ENCODE data around the gene MACROH2A2. TPM values are rescaled to one million over a fixed set of nuclear protein-coding genes. Genes with fewer than 3 reads are reported as not detected.

MACROH2A2 gene
- total and polyA plus RNA-seq, 2 of the 8 experiments (the other 6 are each of a cell fraction or from before 2014, with no cell fraction given): 7.9 to 9.3 TPM

DNA sequence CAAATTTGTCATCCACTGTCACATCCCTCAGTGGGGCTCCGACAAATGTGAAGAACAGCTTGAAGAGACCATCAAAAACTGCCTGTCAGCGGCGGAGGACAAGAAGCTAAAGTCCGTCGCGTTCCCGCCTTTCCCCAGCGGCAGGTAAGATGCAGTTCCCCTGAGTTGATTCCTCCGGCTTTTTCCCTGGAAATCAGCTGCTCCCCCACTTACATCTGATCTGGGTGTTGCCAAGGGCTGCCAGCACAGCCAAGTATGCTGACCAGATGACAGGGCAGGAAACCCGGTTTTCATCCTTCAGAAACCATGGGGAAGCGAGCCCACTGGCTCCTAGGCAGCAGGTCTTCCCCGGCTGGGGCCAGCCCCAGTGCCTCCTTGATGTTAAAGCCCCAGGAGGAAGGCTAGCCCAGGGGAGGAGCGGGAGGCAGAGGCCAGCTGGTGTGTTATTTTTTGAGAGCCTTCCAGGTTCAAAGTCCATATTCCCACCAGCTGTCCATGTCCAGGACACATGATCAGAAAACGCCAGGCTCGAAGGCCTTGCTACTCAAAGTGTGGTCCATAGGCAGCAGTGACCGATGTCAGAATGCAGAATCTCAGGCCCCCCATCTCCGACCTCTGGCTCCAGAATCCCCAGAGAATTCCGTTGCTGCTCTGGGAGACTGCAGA lies 56.6 kb downstream of the MACROH2A2 start:
- no peak for FAIRE-seq
- no peak overlapping the region for H2BK20ac ChIP-seq (ENCODE audit: low read length)
- POLR2A ChIA-PET (ENCODE audit: partially characterized antibody): interaction anchor here (1.5 kb wide), 1 partner anchor 10 kb away, joined by 3 read pairs; no protein-coding TSS in a partner anchor
- TF ChIP-seq HDAC2 (IDR thresholded peaks at IDR 0.05; ENCODE audit: borderline replicate concordance in 1 of 2, low read depth in 2 of 2, low read length in 2 of 2) (no peak), BACH1 (IDR thresholded peaks at IDR 0.05; ENCODE audit: low read length) (no peak), NRF1 (IDR thresholded peaks at IDR 0.05; ENCODE audit: low read depth, low read length) (no peak), EGR1 (IDR thresholded peaks at IDR 0.05; ENCODE audit: borderline replicate concordance, low read depth, low read length) (no peak), CTCF (IDR thresholded peaks at IDR 0.05; ENCODE audit: control extremely low read depth in 1 of 3, insufficient read depth in 1 of 3, low read depth in 1 of 3, low read length in 3 of 3) (no peak), ASH2L (IDR thresholded peaks at IDR 0.05; ENCODE audit: low read length) (no peak), CEBPB (IDR thresholded peaks at IDR 0.05; ENCODE audit: low read depth, low read length) (no peak), KDM1A (IDR thresholded peaks at IDR 0.05; ENCODE audit: borderline replicate concordance, low read length) (no peak), SP1 (IDR thresholded peaks at IDR 0.05; ENCODE audit: low read depth, low read length) (no peak), HDAC6 (IDR thresholded peaks at IDR 0.05; ENCODE audit: low read depth, low read length) (no peak), TEAD4 (IDR thresholded peaks at IDR 0.05; ENCODE audit: low read depth, low read length) (no peak)

More for the DNA sequence above, 56.6 kb downstream of the MACROH2A2 start:
- no peaks in the 10 kb centered on the region for H3K79me1 ChIP-seq (ENCODE audit: low read depth, low read length)
- no peak overlapping the region for H3K4me3 ChIP-seq (ENCODE audit: extremely low read depth in 1 of 4, insufficient read depth in 2 of 4, low read depth in 3 of 4, low read length in 4 of 4)
- H3K36me3 ChIP-seq (ENCODE audit: control insufficient read depth in 2 of 4, insufficient read depth in 4 of 4, low read length in 3 of 4): no peaks in the 10 kb centered on the region; a peak in 1 of 8 replicates
- no peaks in the 10 kb centered on the region for H3K27me3 ChIP-seq (replicated peaks in 1 of 4; ENCODE audit: control insufficient read depth in 3 of 4, extremely low read depth in 1 of 4, insufficient read depth in 3 of 4, low read length in 3 of 4)
- H4K5ac ChIP-seq (ENCODE audit: insufficient read length, low read depth, low read length): no peak overlapping the region
- H3K79me2 ChIP-seq (ENCODE audit: control insufficient read depth in 1 of 2, insufficient read depth in 2 of 2, low read length in 2 of 2): no peaks in the 10 kb centered on the region
- H3K14ac ChIP-seq (ENCODE audit: insufficient read length): no peak overlapping the region
- DNase-seq (ENCODE audit: low read depth in 1 of 2, low spot score in 2 of 2): no peak
- H3K4me1 ChIP-seq (replicated peaks in 1 of 4; ENCODE audit: control insufficient read depth in 3 of 4, insufficient read depth in 4 of 4, low read length in 3 of 4): peaks cover 0 to 2% (median 2%) of the 10 kb centered on the region in 4 experiments; a peak in 2 of 7 replicates
- no peak overlapping the region for H3K56ac ChIP-seq (replicated peaks; ENCODE audit: insufficient read length, low read depth, low read length)
- H2BK5ac ChIP-seq (ENCODE audit: low read depth, low read length): no peak overlapping the region
- H2AFZ ChIP-seq (ENCODE audit: low read length): no peak overlapping the region
- WGBS, 2 experiments (ENCODE audit: extremely low coverage in 1 of 2, insufficient coverage in 1 of 2, insufficient read length in 1 of 2, insufficient replicate concordance in 2 of 2, low coverage in 1 of 2, low lambda C conversion rate in 2 of 2, missing lambda C conversion rate in 1 of 2): 88% methylated on average over 18 of the region's 18 CpGs; no CpG with 5 or more reads in 1 of the 2 experiments
- no peaks in the 10 kb centered on the region for H3K23me2 ChIP-seq (ENCODE audit: low read depth, low read length)
- no peak overlapping the region for H2AK5ac ChIP-seq (ENCODE audit: low read depth, low read length)
- H3K4me2 ChIP-seq (ENCODE audit: insufficient read depth in 1 of 2, low read depth in 2 of 2, low read length in 2 of 2): no peak overlapping the region
- H3K4ac ChIP-seq (replicated peaks; ENCODE audit: insufficient read length, low read depth, low read length): no peak overlapping the region
- H4K91ac ChIP-seq (replicated peaks; ENCODE audit: insufficient read length, low read length): no peak overlapping the region
- H3K18ac ChIP-seq (ENCODE audit: extremely low read depth, low read length): no peak overlapping the region
- no peak overlapping the region for H3K9ac ChIP-seq (replicated peaks in 1 of 4; ENCODE audit: extremely low read depth in 1 of 4, low read depth in 3 of 4, low read length in 3 of 4)
- CTCF ChIA-PET (ENCODE audit: partially characterized antibody): interaction anchor here (1.3 to 13.4 kb wide), 7 partner anchors 10 to 141 kb away, joined by 3 to 155 read pairs (median 5); no protein-coding TSS in a partner anchor
- H4K20me1 ChIP-seq (replicated peaks in 1 of 2; ENCODE audit: control insufficient read depth in 1 of 2, insufficient read depth in 2 of 2, low read length in 2 of 2): peaks cover 0 to 4% of the 10 kb centered on the region in 2 experiments
- H2BK15ac ChIP-seq (ENCODE audit: low read length): no peak overlapping the region
- no peak overlapping the region for H2BK12ac ChIP-seq (ENCODE audit: low read depth, low read length)
- no peak overlapping the region for H3K23ac ChIP-seq (ENCODE audit: insufficient read length)
- no peaks in the 10 kb centered on the region for H3K9me3 ChIP-seq (ENCODE audit: insufficient read depth in 2 of 2, low read depth in 1 of 2, low read length in 1 of 2)
- no peak overlapping the region for H3K27ac ChIP-seq (ENCODE audit: low read depth, low read length)
- no peak overlapping the region for H2BK120ac ChIP-seq (replicated peaks; ENCODE audit: low read depth, low read length)
- no peak overlapping the region for H4K8ac ChIP-seq (ENCODE audit: extremely low read depth, insufficient read depth, low read length)
